GM12891 (cell line): ENCODE results near the gene RNF157.

Source experiments
- DNase-seq: peaks from one replicate; pipeline ENCODE4 v3.0.0; 2011; ENCODE audit warnings: low spot score; ENCODE audit not compliant: insufficient read length
- FAIRE-seq: peaks from 2 replicates; lab custom pipeline; 2011; peaks lifted over from hg19 to GRCh38; lab: Jason Lieb, UNC
- PAX5 ChIP-seq: IDR thresholded peaks from 2 replicates; pipeline ENCODE4 v1.6.1; 2011; ENCODE audit warnings: low read length, moderate library complexity, mild to moderate bottlenecking; ENCODE audit not compliant: insufficient read depth, severe bottlenecking
- POLR2A ChIP-seq: IDR thresholded peaks from 2 replicates; pipeline ENCODE4 v1.6.1; 2011; ENCODE audit warnings: low read depth, low read length, control low read depth
- POLR2AphosphoS5 ChIP-seq: IDR thresholded peaks from 2 replicates; pipeline ENCODE4 v1.6.1; 2011; ENCODE audit warnings: low read depth, low read length, control low read depth
- POU2F2 ChIP-seq: IDR thresholded peaks from 2 replicates; pipeline ENCODE4 v1.6.1; 2011; ENCODE audit warnings: low read depth, mild to moderate bottlenecking, control low read depth, low read length, moderate library complexity
- SPI1 ChIP-seq: IDR thresholded peaks from 2 replicates; pipeline ENCODE4 v1.6.1; 2011; ENCODE audit warnings: low read depth, low read length, control low read depth
- TAF1 ChIP-seq: IDR thresholded peaks from 2 replicates; pipeline ENCODE4 v1.6.1; 2011; ENCODE audit warnings: low read depth, low read length, control low read depth

The RNF157 gene

DNA sequence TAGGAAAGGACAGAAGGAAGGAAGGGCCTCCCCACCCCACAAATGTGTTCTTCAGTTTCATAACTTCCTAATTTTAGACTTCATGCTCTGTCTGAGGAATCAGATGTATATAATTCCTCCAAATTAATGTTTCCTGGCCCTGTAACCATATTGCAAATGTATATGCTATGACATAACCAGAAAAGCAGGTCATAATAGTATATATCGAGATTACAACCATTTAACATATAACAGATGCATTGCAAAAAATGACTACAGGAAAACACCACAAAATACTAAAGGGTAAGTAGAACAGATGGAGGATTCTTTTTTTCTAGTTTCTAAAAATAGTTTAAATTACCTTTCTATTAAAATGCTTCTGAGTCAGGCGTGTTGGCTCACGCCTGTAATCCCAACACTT is 133.6 kb downstream of the RNF157 start:
- no peak for DNase-seq
- TF ChIP-seq TAF1, result no peak
- TF ChIP-seq POLR2AphosphoS5, result no peak
- no peak for TF ChIP-seq POLR2A
- TF ChIP-seq SPI1, result no peak
- TF ChIP-seq POU2F2, result no peak
- TF ChIP-seq PAX5, result no peak
- FAIRE-seq, result no peak

DNA sequence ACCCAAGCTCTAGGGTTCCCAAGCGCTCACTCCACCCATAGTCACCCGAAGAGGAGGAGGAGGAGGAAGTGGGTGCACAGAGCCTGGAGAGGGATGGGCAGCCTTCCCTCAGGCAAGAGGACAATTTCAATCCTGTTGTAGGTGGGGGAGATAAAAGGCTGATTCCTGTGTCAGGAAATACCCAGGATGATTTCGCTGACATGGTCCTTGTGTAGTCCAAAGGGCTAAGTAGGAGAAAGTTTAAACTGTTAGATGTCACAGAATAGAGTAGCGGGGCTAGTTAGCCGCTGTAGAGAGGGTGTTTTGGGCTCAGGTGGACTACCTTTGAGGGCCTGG is 135.4 kb downstream of the RNF157 start:
- FAIRE-seq (no peak), DNase-seq (no peak)

DNA sequence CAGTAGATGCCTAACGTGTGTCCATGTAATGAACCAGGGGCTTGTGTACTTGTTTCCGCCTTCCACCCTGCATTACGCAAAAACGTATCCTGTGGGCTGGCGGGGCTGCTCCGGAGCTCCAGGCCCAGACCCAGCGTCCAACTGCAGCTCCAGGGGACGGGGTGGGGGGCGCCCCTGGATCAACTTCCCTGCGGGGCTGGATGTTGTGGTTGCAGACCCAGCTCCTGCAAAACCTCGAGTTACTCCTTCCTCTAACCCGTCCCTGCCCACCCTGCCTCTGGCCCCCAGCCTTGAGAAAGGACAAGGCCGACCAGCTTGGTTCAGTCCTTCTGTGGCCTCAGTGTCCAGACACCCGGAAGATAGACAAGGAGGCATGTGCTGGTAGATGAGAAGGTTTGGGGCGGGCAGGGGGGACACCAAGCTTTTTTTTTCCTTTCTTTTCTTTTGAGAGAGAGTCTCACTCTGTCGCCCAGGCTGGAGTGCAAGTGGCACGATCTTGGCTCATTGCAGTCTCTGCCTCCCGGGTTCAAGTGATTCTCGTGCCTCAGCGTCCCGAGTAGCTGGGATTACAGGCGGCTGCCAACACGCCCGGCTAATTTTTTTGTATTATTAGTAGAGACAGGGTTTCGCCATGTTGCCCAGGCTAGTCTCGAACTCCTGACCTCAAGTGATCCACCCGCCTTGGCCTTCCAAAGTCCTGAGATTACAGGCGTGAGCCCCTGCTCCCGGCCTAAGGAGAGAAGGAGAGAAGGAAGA is 136.0 kb downstream of the RNF157 start:
- no peak for TF ChIP-seq POLR2AphosphoS5
- no peak for TF ChIP-seq POU2F2
- TF ChIP-seq TAF1, result no peak
- no peak for TF ChIP-seq SPI1
- FAIRE-seq, result no peak
- no peak for DNase-seq

More for the DNA sequence above, 135.4 kb downstream of the RNF157 start:
- no peak for TF ChIP-seq PAX5
- TF ChIP-seq POLR2AphosphoS5, result no peak
- TF ChIP-seq POU2F2, result no peak
- no peak for TF ChIP-seq TAF1
- TF ChIP-seq SPI1, result no peak
- no peak for TF ChIP-seq POLR2A

- TF ChIP-seq PAX5, result no peak
- TF ChIP-seq POLR2AphosphoS5, result peak; percentile 89
- peak; percentile 85 for TF ChIP-seq POLR2A
- peak; percentile 86 for TF ChIP-seq SPI1
- no peak; the same call in 1 of the 2 replicates for TF ChIP-seq POU2F2
- TF ChIP-seq TAF1, result peak; percentile 69
- DNase-seq, result peak; percentile 97
- peak; percentile 95 for FAIRE-seq
Observed at GRCh38 chr17:76103274-76104139, 136.8 kb downstream of the RNF157 start, which contains the start of gene EXOC7. Gene EXOC7, minus strand, starts transcription at chr17:76103787. Its CDS starts 95 bp downstream, at chr17:76103692.

GRCh38 chr17:76102944-76103273 is 137.4 kb downstream of the RNF157 start:
- FAIRE-seq (no peak), DNase-seq (no peak)
- TF ChIP-seq POLR2A (no peak), PAX5 (no peak), POU2F2 (no peak), TAF1 (no peak), POLR2AphosphoS5 (no peak), SPI1 (no peak)

GRCh38 chr17:76097716-76098295 is 142.5 kb downstream of the RNF157 start:
- DNase-seq (peak; percentile 1), FAIRE-seq (no peak)
- TF ChIP-seq POLR2AphosphoS5, result no peak
- TF ChIP-seq POLR2A, result no peak
- no peak for TF ChIP-seq SPI1
- no peak for TF ChIP-seq TAF1
- TF ChIP-seq PAX5, result no peak

- TF ChIP-seq SPI1 (no peak), POLR2AphosphoS5 (no peak), PAX5 (no peak), TAF1 (no peak), POLR2A (no peak)
- FAIRE-seq (no peak), DNase-seq (peak; percentile 0)
Observed at GRCh38 chr17:76095943-76096342, 144.3 kb downstream of the RNF157 start.

- FAIRE-seq, result no peak
- DNase-seq, result no peak
- no peak for TF ChIP-seq TAF1
- no peak for TF ChIP-seq POLR2A
- TF ChIP-seq POU2F2, result no peak
- no peak for TF ChIP-seq SPI1
- TF ChIP-seq PAX5, result no peak
- TF ChIP-seq POLR2AphosphoS5, result no peak
Observed at GRCh38 chr17:76094046-76094445, 146.2 kb downstream of the RNF157 start.
